WTC11 (cell line): ENCODE measurements around the gene CHST14. TPM values are rescaled to one million over a fixed set of nuclear protein-coding genes. Genes with fewer than 3 reads are reported as not detected.

Experiments used
- ATAC-seq: fragments of 200-7000 bp; cut with Tn5 transposase; 2 replicates; pipeline ENCODE4 v1.10.0; 2021; ENCODE audit warnings: mild to moderate bottlenecking, moderate library complexity
- CTCF ChIA-PET: fragments of 300-600 bp; sonication (Branson Sonifier 250); formaldehyde crosslinking; loops from one replicate; lab custom pipeline; 2021; ENCODE audit warnings: antibody characterized with exemption; lab: Charles Lee
- POLR2A ChIA-PET: fragments of 350-600 bp; sonication (Branson Sonifier 250); formaldehyde crosslinking; loops from one replicate; lab custom pipeline; 2021; ENCODE audit warnings: antibody characterized with exemption; lab: Charles Lee
- DNase-seq: peaks from one replicate; pipeline ENCODE4 v3.0.0; 2021; ENCODE audit warnings: low spot score
- H3K27ac Mint-ChIP-seq: 2 replicates; pipeline ENCODE4 v1.8.0; 2021; ENCODE audit warnings: mixed read lengths
- H3K27me3 Mint-ChIP-seq: 2 replicates; pipeline ENCODE4 v1.8.0; 2021; ENCODE audit warnings: low read depth, mild to moderate bottlenecking, moderate library complexity, mixed read lengths
- H3K36me3 Mint-ChIP-seq: 2 replicates; pipeline ENCODE4 v1.8.0; 2021; ENCODE audit warnings: mixed read lengths
- H3K4me1 Mint-ChIP-seq: 2 replicates; pipeline ENCODE4 v1.8.0; 2022; ENCODE audit warnings: mixed read lengths
- H3K4me3 Mint-ChIP-seq: 2 replicates; pipeline ENCODE4 v1.8.0; 2021; ENCODE audit warnings: mild to moderate bottlenecking, moderate library complexity, mixed read lengths
- H3K9me3 Mint-ChIP-seq: 2 replicates; pipeline ENCODE4 v1.8.0; 2021; ENCODE audit warnings: mixed read lengths
- ETV6 ChIP-seq: sonication (generic); formaldehyde crosslinking; IDR thresholded peaks from 2 replicates; pipeline ENCODE4 v1.8.1; 2022; ENCODE audit warnings: mild to moderate bottlenecking, missing genetic modification reagents
- FOXK1 ChIP-seq: sonication (generic); formaldehyde crosslinking; IDR thresholded peaks from 2 replicates; pipeline ENCODE4 v1.8.0; 2022; ENCODE audit warnings: mild to moderate bottlenecking, moderate library complexity, missing genetic modification reagents
- GABPB1 ChIP-seq: sonication (generic); formaldehyde crosslinking; IDR thresholded peaks from 2 replicates; pipeline ENCODE4 v1.8.1; 2023; ENCODE audit warnings: mild to moderate bottlenecking, missing genetic modification reagents
- HMGA2 ChIP-seq: fragments of 250-450 bp; sonication (Bioruptor Pico); IDR thresholded peaks from 2 replicates; pipeline ENCODE4 v1.4.0; 2021; ENCODE audit warnings: mild to moderate bottlenecking, moderate library complexity
- HMGXB4 ChIP-seq: sonication (generic); formaldehyde crosslinking; IDR thresholded peaks from 2 replicates; pipeline ENCODE4 v1.8.1; 2023; ENCODE audit warnings: mild to moderate bottlenecking, moderate library complexity, missing genetic modification reagents
- IRF2 ChIP-seq: sonication (generic); formaldehyde crosslinking; IDR thresholded peaks from 2 replicates; pipeline ENCODE4 v1.8.0; 2022; ENCODE audit warnings: low read depth, missing genetic modification reagents, borderline replicate concordance
- JUN ChIP-seq: sonication (generic); formaldehyde crosslinking; IDR thresholded peaks from 2 replicates; pipeline ENCODE4 v1.8.0; 2023; ENCODE audit warnings: mild to moderate bottlenecking, missing genetic modification reagents
- NR1H2 ChIP-seq: sonication (generic); formaldehyde crosslinking; IDR thresholded peaks from 2 replicates; pipeline ENCODE4 v1.9.0; 2021; ENCODE audit warnings: mild to moderate bottlenecking, moderate library complexity, missing genetic modification reagents
- NR2C2 ChIP-seq: sonication (generic); formaldehyde crosslinking; IDR thresholded peaks from 2 replicates; pipeline ENCODE4 v1.8.0; 2022; ENCODE audit warnings: mild to moderate bottlenecking, missing genetic modification reagents
- RELA ChIP-seq: sonication (generic); formaldehyde crosslinking; IDR thresholded peaks from 2 replicates; pipeline ENCODE4 v1.8.1; 2022; ENCODE audit warnings: missing genetic modification reagents, mild to moderate bottlenecking, borderline replicate concordance
- RORB ChIP-seq: fragments of 250-450 bp; sonication (Bioruptor Pico); IDR thresholded peaks from 2 replicates; pipeline ENCODE4 v1.9.0; 2021; ENCODE audit warnings: mild to moderate bottlenecking
- SMAD3 ChIP-seq: sonication (generic); formaldehyde crosslinking; IDR thresholded peaks from 2 replicates; pipeline ENCODE4 v1.8.0; 2022; ENCODE audit warnings: missing genetic modification reagents, mild to moderate bottlenecking, borderline replicate concordance
- SP1 ChIP-seq: sonication (generic); formaldehyde crosslinking; conservative IDR thresholded peaks from 2 replicates; pipeline ENCODE4 v1.8.1; 2022; ENCODE audit warnings: missing genetic modification reagents
- STAT6 ChIP-seq: sonication (generic); formaldehyde crosslinking; conservative IDR thresholded peaks from 2 replicates; pipeline ENCODE4 v1.8.1; 2023; ENCODE audit warnings: mild to moderate bottlenecking, low read depth, missing genetic modification reagents, moderate library complexity
- TP53 ChIP-seq: sonication (generic); formaldehyde crosslinking; IDR thresholded peaks from 2 replicates; pipeline ENCODE4 v1.8.1; 2023; ENCODE audit warnings: mild to moderate bottlenecking, missing genetic modification reagents
- ZNF219 ChIP-seq: sonication (generic); formaldehyde crosslinking; IDR thresholded peaks from 2 replicates; pipeline ENCODE4 v1.8.0; 2023; ENCODE audit warnings: missing genetic modification reagents, mild to moderate bottlenecking, borderline replicate concordance
- total RNA-seq: library from RNA; stranded (reverse); gene quantifications from 3 replicates; pipeline ENCODE4 v1.2.3, GENCODE V29; 2021
- TF ChIP-seq, protein P1 (sequence below): sonication (generic); formaldehyde crosslinking; IDR thresholded peaks from 2 replicates; pipeline ENCODE4 v1.8.0; 2022; ENCODE audit warnings: missing genetic modification reagents
- TF ChIP-seq, protein P2 (sequence below): sonication (generic); formaldehyde crosslinking; IDR thresholded peaks from 2 replicates; pipeline ENCODE4 v1.8.1; 2023; ENCODE audit warnings: mild to moderate bottlenecking, missing genetic modification reagents, borderline replicate concordance

The CHST14 gene
- total RNA-seq, 1 experiment from 2014 or later = 21.3 TPM

- TF ChIP-seq NR2C2 (CRISPR knock-in tag) (no peak), SP1 (CRISPR knock-in tag) (no peak), RORB (CRISPR knock-in tag) (no peak), TP53 (CRISPR knock-in tag) (no peak), STAT6 (CRISPR knock-in tag) (no peak), ZNF219 (CRISPR knock-in tag) (no peak), GABPB1 (no peak), HMGA2 (CRISPR knock-in tag) (no peak), HMGXB4 (CRISPR knock-in tag) (no peak), NR1H2 (CRISPR knock-in tag) (no peak), ETV6 (CRISPR knock-in tag) (no peak), SMAD3 (CRISPR knock-in tag) (no peak), IRF2 (CRISPR knock-in tag) (no peak), FOXK1 (no peak), JUN (CRISPR knock-in tag) (no peak), RELA (no peak)
- TF ChIP-seq, protein P1, sequence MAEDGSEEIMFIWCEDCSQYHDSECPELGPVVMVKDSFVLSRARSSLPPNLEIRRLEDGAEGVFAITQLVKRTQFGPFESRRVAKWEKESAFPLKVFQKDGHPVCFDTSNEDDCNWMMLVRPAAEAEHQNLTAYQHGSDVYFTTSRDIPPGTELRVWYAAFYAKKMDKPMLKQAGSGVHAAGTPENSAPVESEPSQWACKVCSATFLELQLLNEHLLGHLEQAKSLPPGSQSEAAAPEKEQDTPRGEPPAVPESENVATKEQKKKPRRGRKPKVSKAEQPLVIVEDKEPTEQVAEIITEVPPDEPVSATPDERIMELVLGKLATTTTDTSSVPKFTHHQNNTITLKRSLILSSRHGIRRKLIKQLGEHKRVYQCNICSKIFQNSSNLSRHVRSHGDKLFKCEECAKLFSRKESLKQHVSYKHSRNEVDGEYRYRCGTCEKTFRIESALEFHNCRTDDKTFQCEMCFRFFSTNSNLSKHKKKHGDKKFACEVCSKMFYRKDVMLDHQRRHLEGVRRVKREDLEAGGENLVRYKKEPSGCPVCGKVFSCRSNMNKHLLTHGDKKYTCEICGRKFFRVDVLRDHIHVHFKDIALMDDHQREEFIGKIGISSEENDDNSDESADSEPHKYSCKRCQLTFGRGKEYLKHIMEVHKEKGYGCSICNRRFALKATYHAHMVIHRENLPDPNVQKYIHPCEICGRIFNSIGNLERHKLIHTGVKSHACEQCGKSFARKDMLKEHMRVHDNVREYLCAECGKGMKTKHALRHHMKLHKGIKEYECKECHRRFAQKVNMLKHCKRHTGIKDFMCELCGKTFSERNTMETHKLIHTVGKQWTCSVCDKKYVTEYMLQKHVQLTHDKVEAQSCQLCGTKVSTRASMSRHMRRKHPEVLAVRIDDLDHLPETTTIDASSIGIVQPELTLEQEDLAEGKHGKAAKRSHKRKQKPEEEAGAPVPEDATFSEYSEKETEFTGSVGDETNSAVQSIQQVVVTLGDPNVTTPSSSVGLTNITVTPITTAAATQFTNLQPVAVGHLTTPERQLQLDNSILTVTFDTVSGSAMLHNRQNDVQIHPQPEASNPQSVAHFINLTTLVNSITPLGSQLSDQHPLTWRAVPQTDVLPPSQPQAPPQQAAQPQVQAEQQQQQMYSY = no peak
- TF ChIP-seq, protein P2, sequence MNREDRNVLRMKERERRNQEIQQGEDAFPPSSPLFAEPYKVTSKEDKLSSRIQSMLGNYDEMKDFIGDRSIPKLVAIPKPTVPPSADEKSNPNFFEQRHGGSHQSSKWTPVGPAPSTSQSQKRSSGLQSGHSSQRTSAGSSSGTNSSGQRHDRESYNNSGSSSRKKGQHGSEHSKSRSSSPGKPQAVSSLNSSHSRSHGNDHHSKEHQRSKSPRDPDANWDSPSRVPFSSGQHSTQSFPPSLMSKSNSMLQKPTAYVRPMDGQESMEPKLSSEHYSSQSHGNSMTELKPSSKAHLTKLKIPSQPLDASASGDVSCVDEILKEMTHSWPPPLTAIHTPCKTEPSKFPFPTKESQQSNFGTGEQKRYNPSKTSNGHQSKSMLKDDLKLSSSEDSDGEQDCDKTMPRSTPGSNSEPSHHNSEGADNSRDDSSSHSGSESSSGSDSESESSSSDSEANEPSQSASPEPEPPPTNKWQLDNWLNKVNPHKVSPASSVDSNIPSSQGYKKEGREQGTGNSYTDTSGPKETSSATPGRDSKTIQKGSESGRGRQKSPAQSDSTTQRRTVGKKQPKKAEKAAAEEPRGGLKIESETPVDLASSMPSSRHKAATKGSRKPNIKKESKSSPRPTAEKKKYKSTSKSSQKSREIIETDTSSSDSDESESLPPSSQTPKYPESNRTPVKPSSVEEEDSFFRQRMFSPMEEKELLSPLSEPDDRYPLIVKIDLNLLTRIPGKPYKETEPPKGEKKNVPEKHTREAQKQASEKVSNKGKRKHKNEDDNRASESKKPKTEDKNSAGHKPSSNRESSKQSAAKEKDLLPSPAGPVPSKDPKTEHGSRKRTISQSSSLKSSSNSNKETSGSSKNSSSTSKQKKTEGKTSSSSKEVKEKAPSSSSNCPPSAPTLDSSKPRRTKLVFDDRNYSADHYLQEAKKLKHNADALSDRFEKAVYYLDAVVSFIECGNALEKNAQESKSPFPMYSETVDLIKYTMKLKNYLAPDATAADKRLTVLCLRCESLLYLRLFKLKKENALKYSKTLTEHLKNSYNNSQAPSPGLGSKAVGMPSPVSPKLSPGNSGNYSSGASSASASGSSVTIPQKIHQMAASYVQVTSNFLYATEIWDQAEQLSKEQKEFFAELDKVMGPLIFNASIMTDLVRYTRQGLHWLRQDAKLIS = no peak
- no peaks in the 10 kb centered on the region for H3K9me3 Mint-ChIP-seq
- peaks cover 39% of the 10 kb centered on the region for H3K36me3 Mint-ChIP-seq
- no peak overlapping the region for H3K4me3 Mint-ChIP-seq
- no peak overlapping the region for H3K27ac Mint-ChIP-seq
- POLR2A ChIA-PET = no interaction called here
- CTCF ChIA-PET = no interaction called here
- H3K4me1 Mint-ChIP-seq = no peaks in the 10 kb centered on the region
- H3K27me3 Mint-ChIP-seq = no peaks in the 10 kb centered on the region
- DNase-seq (no peak), ATAC-seq (no peak)
Observed at GRCh38 chr15:40463279-40463678, 7.5 kb upstream of the CHST14 start.
